B cell (primary cell): ENCODE measurements around the gene TOP2A. TPM values are rescaled to one million over a fixed set of nuclear protein-coding genes. Genes with fewer than 3 reads are reported as not detected.

Source experiments
- ATAC-seq: fragments of 200-7000 bp; cut with Tn5 transposase; one replicate; pipeline ENCODE4 v1.10.0; 2021; ENCODE audit warnings: low read depth, mild to moderate bottlenecking, moderate number of reproducible peaks, moderate library complexity
- CTCF ChIA-PET: fragments of 350-600 bp; sonication (Branson Sonifier 250); formaldehyde crosslinking; loops from one replicate; lab custom pipeline; 2021; ENCODE audit warnings: antibody characterized with exemption, inconsistent platforms; lab: Charles Lee
- POLR2A ChIA-PET: fragments of 350-600 bp; sonication (Branson Sonifier 250); formaldehyde crosslinking; loops from one replicate; lab custom pipeline; 2021; ENCODE audit warnings: antibody characterized with exemption; lab: Charles Lee
- DNase-seq: peaks from one replicate; pipeline ENCODE4 v3.0.0; 2013
- H2AFZ ChIP-seq: 2 replicates; pipeline ENCODE4 v1.6.1; 2012; ENCODE audit warnings: mild to moderate bottlenecking, low read depth, low read length; ENCODE audit not compliant: insufficient read depth, poor library complexity, severe bottlenecking
- H3K27ac ChIP-seq, 2 donors: 1 replicate in 1 of 2; 2 replicates in 1 of 2; pipeline ENCODE4 v1.5.1; 2012 to 2013; ENCODE audit warnings: low read length in 2 of 2, mild to moderate bottlenecking in 2 of 2, moderate library complexity in 1 of 2
- H3K27me3 ChIP-seq, 4 experiments: fragments of 200-600 bp in 1 of 4; sonication (generic) in 1 of 4; replicated peaks in 1 of 4; 1 replicate in 2 of 4; 2 replicates in 2 of 4; pipeline versions ENCODE4 v1.6.1 to v1.7.0; 2013 to 2016; ENCODE audit warnings: low read length in 3 of 4, mild to moderate bottlenecking in 2 of 4, mixed read lengths in 1 of 4, moderate library complexity in 1 of 4; ENCODE audit not compliant: insufficient read depth in 4 of 4, control insufficient read depth in 3 of 4; ENCODE audit errors: control extremely low read depth in 1 of 4
- H3K36me3 ChIP-seq, 2 experiments: replicated peaks in 1 of 2; 1 replicate in 1 of 2; 2 replicates in 1 of 2; pipeline versions ENCODE4 v1.6.1 to v1.7.1; 2013; ENCODE audit warnings: low read length in 1 of 2; ENCODE audit not compliant: insufficient read depth in 2 of 2, control insufficient read depth in 1 of 2; ENCODE audit errors: control extremely low read depth in 1 of 2, extremely low read depth in 1 of 2
- H3K4me1 ChIP-seq, 2 donors: fragments of 200-600 bp in 1 of 2; sonication (generic) in 1 of 2; 1 replicate in 1 of 2; 2 replicates in 1 of 2; pipeline versions ENCODE4 v1.5.1 to v1.6.1; 2013 to 2017; ENCODE audit warnings: low read length in 2 of 2; ENCODE audit not compliant: control insufficient read depth in 2 of 2, insufficient read depth in 2 of 2
- H3K4me2 ChIP-seq: replicated peaks from 2 replicates; pipeline ENCODE3; 2012; ENCODE audit warnings: mild to moderate bottlenecking, low read depth, low read length; ENCODE audit not compliant: poor library complexity, severe bottlenecking
- H3K4me3 ChIP-seq, 5 experiments: fragments of 200-600 bp in 1 of 5; sonication (generic) in 1 of 5; 1 replicate in 3 of 5; 2 replicates in 2 of 5; pipeline versions ENCODE4 v1.5.1 to v1.7.0; 2011 to 2016; ENCODE audit warnings: low read length in 4 of 5, mild to moderate bottlenecking in 4 of 5, low read depth in 2 of 5, control low read depth in 1 of 5, moderate library complexity in 1 of 5; ENCODE audit not compliant: insufficient read depth in 1 of 5; ENCODE audit errors: control extremely low read depth in 1 of 5, extremely low read depth in 1 of 5
- H3K79me2 ChIP-seq: fragments of 200-600 bp; sonication (generic); one replicate; pipeline ENCODE4 v1.6.0; 2016; ENCODE audit warnings: low read length; ENCODE audit not compliant: control insufficient read depth, insufficient read depth
- H3K9ac ChIP-seq: fragments of 200-600 bp; sonication (generic); 2 replicates; pipeline ENCODE4 v1.6.1; 2017; ENCODE audit warnings: mild to moderate bottlenecking, low read length, moderate library complexity
- H3K9me3 ChIP-seq, 3 donors: one replicate each; pipeline versions ENCODE4 v1.6.1 to v1.7.1; 2013; ENCODE audit warnings: low read length in 2 of 3; ENCODE audit not compliant: control insufficient read depth in 2 of 3, insufficient read depth in 1 of 3; ENCODE audit errors: control extremely low read depth in 1 of 3
- H4K20me1 ChIP-seq: 2 replicates; pipeline ENCODE4 v1.6.0; 2012; ENCODE audit warnings: mild to moderate bottlenecking, low read length; ENCODE audit not compliant: insufficient read depth, control insufficient read depth, poor library complexity, severe bottlenecking
- H3K27ac Mint-ChIP-seq: one replicate; pipeline ENCODE4 v1.8.0; 2021; ENCODE audit warnings: mixed read lengths
- H3K27me3 Mint-ChIP-seq: one replicate; pipeline ENCODE4 v1.8.0; 2021; ENCODE audit warnings: mixed read lengths
- H3K4me1 Mint-ChIP-seq: one replicate; pipeline ENCODE4 v1.8.0; 2021; ENCODE audit warnings: mixed read lengths
- H3K4me3 Mint-ChIP-seq: one replicate; pipeline ENCODE4 v1.8.0; 2021; ENCODE audit warnings: mixed read lengths
- H3K9me3 Mint-ChIP-seq: one replicate; pipeline ENCODE4 v1.8.0; 2022; ENCODE audit warnings: mixed read lengths; ENCODE audit not compliant: insufficient read depth
- EZH2 ChIP-seq: IDR thresholded peaks from 2 replicates; pipeline ENCODE4 v1.6.1; 2012; ENCODE audit warnings: borderline replicate concordance, low read depth, mild to moderate bottlenecking, moderate library complexity, low read length; ENCODE audit not compliant: insufficient read depth, poor library complexity, severe bottlenecking
- WGBS: methylation state at CpG from one replicate; pipeline ENCODE4 v1.1.5; 2013; ENCODE audit warnings: missing lambda C conversion rate; ENCODE audit not compliant: insufficient coverage; 5-methylcytosine and 5-hydroxymethylcytosine counted together
- intact Hi-C: fragments of 100-400 bp; cut with micrococcal nuclease; formaldehyde crosslinking; loops from one replicate; pipeline ENCODE4 v1.10.0; 2022
- polyA plus RNA-seq: library from polyadenylated mRNA; depleted of rRNA; stranded (reverse); fragments of >200 nt; gene quantifications from 2 replicates; pipeline ENCODE4 v1.2.3, GENCODE V29; 2012
- total RNA-seq, 2 donors: library from RNA; stranded (reverse); fragments of 120-200 nt in 1 of 2; gene quantifications; 1 replicate in 1 of 2; 2 replicates in 1 of 2; pipeline versions ENCODE4 v1.2.3 to v1.2.4, GENCODE V29; 2013 to 2022
- TF ChIP-seq, protein P1 (sequence below): fragments of 200-600 bp; IDR thresholded peaks from one replicate; pipeline ENCODE4 v1.8.0; 2022; ENCODE audit warnings: antibody characterized with exemption, mild to moderate bottlenecking

The TOP2A gene
- total and polyA plus RNA-seq, 2 donors (not counting 1 experiment from before 2014, with no cell fraction given), result 0.36 to 3.1 TPM

DNA sequence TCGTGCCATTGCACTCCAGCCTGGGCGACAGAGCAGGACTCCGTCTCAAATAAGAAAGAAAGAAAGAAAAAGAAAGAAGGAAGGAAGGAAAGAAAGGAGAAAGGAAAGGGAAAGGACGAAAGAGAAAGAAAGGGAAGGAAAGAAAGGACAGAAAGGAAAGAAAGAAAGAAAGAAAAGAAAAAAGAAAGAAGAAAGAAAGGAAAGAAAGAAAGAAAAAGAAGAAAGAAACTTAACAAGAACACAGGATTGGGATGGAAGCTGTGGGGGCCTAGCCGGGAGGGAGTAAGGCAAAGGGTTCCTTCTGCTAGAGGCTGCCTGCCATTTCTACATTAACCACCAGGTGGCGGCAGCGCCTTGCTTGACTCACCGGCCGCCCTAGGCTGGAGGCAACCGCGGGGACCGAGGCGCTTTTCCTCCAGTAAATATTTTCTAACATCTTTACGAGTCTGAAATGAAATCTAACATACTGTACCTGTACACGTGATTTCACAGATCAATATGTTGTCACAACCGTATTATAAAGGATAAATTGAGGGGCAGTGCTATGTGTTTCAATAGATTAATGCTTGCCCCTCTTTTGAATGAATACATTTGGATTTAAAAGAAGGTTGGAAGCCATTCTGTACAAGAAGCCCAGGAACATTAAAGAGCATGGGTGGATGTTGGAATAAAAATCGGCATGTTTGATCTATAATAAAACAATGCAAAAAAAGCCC lies 59.2 kb downstream of the TOP2A start:
- POLR2A ChIA-PET, result interaction anchor here (1.8 kb wide), 1 partner anchor 175 kb away, joined by 4 read pairs; no protein-coding TSS in a partner anchor
- Mint-ChIP-seq H3K27ac (no peak overlapping the region), H3K27me3 (peaks cover 12% of the 10 kb centered on the region), H3K4me1 (peaks cover 21% of the 10 kb centered on the region), H3K9me3 (no peaks in the 10 kb centered on the region), H3K4me3 (peak overlapping the region; percentile 34)
- Histone ChIP-seq H2AFZ (peak overlapping the region; percentile 40), H3K36me3 (peaks cover 0 to 17% of the 10 kb centered on the region in 2 experiments), H3K9ac (no peak overlapping the region), H3K4me1 (peaks cover 10 to 22% of the 10 kb centered on the region in 2 donors), H3K9me3 (no peaks in the 10 kb centered on the region), H3K27me3 (peaks cover 0 to 21% (median 6%) of the 10 kb centered on the region in 4 experiments), H3K4me3 (no peak overlapping the region), H3K27ac (no peak overlapping the region), H3K79me2 (peaks cover 5% of the 10 kb centered on the region), H4K20me1 (peaks cover 17% of the 10 kb centered on the region), H3K4me2 (peak overlapping the region; percentile 43)
- intact Hi-C loops, result loop anchor here (1.0 to 5.0 kb wide), 4 partner anchors 57 to 202 kb away; no protein-coding TSS in a partner anchor
- TF ChIP-seq, protein P1, sequence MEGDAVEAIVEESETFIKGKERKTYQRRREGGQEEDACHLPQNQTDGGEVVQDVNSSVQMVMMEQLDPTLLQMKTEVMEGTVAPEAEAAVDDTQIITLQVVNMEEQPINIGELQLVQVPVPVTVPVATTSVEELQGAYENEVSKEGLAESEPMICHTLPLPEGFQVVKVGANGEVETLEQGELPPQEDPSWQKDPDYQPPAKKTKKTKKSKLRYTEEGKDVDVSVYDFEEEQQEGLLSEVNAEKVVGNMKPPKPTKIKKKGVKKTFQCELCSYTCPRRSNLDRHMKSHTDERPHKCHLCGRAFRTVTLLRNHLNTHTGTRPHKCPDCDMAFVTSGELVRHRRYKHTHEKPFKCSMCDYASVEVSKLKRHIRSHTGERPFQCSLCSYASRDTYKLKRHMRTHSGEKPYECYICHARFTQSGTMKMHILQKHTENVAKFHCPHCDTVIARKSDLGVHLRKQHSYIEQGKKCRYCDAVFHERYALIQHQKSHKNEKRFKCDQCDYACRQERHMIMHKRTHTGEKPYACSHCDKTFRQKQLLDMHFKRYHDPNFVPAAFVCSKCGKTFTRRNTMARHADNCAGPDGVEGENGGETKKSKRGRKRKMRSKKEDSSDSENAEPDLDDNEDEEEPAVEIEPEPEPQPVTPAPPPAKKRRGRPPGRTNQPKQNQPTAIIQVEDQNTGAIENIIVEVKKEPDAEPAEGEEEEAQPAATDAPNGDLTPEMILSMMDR, result peak; percentile 100
- no peak for TF ChIP-seq EZH2
- CTCF ChIA-PET, result interaction anchor here (0.9 to 15.9 kb wide), 17 partner anchors 40 to 1305 kb away, joined by 3 to 871 read pairs (median 4); partner anchors contain the start of genes CDC6, RARA, TOP2A and WIPF2
- ATAC-seq, result peak; percentile 69
- DNase-seq, result peak; percentile 90
- 19% methylated on average over 11 of the region's 17 CpGs for WGBS
